HAP-1 (cell line): ENCODE data around the gene CDK6.

Experiments
- DNase-seq, 2 experiments: peaks; one replicate each; pipeline ENCODE4 v3.0.0-alpha.2; 2016 to 2020; ENCODE audit warnings: low spot score in 2 of 2
- H3K27me3 ChIP-seq: fragments of 250-450 bp; sonication (Bioruptor Pico); 2 replicates; pipeline ENCODE4 v1.5.1; 2020; ENCODE audit warnings: low read depth, mild to moderate bottlenecking, moderate library complexity
- H3K36me3 ChIP-seq: fragments of 250-450 bp; sonication (Bioruptor Pico); replicated peaks from 2 replicates; pipeline ENCODE4 v1.5.1; 2020; ENCODE audit warnings: mild to moderate bottlenecking
- H3K4me1 ChIP-seq: fragments of 250-450 bp; sonication (Bioruptor Pico); 2 replicates; pipeline ENCODE4 v1.5.1; 2020; ENCODE audit warnings: mild to moderate bottlenecking
- H3K4me3 ChIP-seq: fragments of 250-450 bp; sonication (Bioruptor Pico); 2 replicates; pipeline ENCODE4 v1.5.1; 2020; ENCODE audit warnings: mild to moderate bottlenecking, moderate library complexity
- H3K9me3 ChIP-seq: fragments of 250-450 bp; sonication (Bioruptor Pico); 2 replicates; pipeline ENCODE4 v1.5.1; 2020; ENCODE audit warnings: mild to moderate bottlenecking, moderate library complexity
- in situ Hi-C: fragments of 300-500 bp; cut with MboI; formaldehyde crosslinking; loops from 3 replicates; pipeline ENCODE4 v1.14.3; 2020; ENCODE audit warnings: low sequenced_read_pairs, inconsistent platforms, mixed read lengths

CDK6 gene

GRCh38 chr7:92655346-92655884, 181.0 kb downstream of the CDK6 start:
- in situ Hi-C loops, result no loop called here
- DNase-seq, result no peak
- H3K4me3 ChIP-seq, result no peak overlapping the region
- no peaks in the 10 kb centered on the region for H3K4me1 ChIP-seq
- H3K9me3 ChIP-seq, result no peaks in the 10 kb centered on the region
- H3K36me3 ChIP-seq, result no peaks in the 10 kb centered on the region
- no peaks in the 10 kb centered on the region for H3K27me3 ChIP-seq

GRCh38 chr7:92653136-92653535, 183.2 kb downstream of the CDK6 start:
- Histone ChIP-seq H3K4me3 (no peak overlapping the region), H3K9me3 (no peaks in the 10 kb centered on the region), H3K36me3 (no peaks in the 10 kb centered on the region), H3K4me1 (no peaks in the 10 kb centered on the region), H3K27me3 (no peaks in the 10 kb centered on the region)
- in situ Hi-C loops, result no loop called here
- no peak for DNase-seq

- no peak for DNase-seq
- Histone ChIP-seq H3K27me3 (no peaks in the 10 kb centered on the region), H3K36me3 (no peaks in the 10 kb centered on the region), H3K9me3 (no peaks in the 10 kb centered on the region), H3K4me1 (no peaks in the 10 kb centered on the region), H3K4me3 (no peak overlapping the region)
- in situ Hi-C loops, result no loop called here
Measured at GRCh38 chr7:92652536-92652935, 183.8 kb downstream of the CDK6 start.

GRCh38 chr7:92650391-92650790, 186.0 kb downstream of the CDK6 start:
- Histone ChIP-seq H3K9me3 (no peaks in the 10 kb centered on the region), H3K4me3 (no peak overlapping the region), H3K36me3 (no peaks in the 10 kb centered on the region), H3K4me1 (no peaks in the 10 kb centered on the region), H3K27me3 (no peaks in the 10 kb centered on the region)
- DNase-seq, result no peak
- in situ Hi-C loops, result no loop called here

- in situ Hi-C loops, result no loop called here
- DNase-seq, result no peak
- H3K36me3 ChIP-seq, result no peaks in the 10 kb centered on the region
- no peaks in the 10 kb centered on the region for H3K27me3 ChIP-seq
- H3K4me3 ChIP-seq, result no peak overlapping the region
- H3K9me3 ChIP-seq, result no peaks in the 10 kb centered on the region
- no peaks in the 10 kb centered on the region for H3K4me1 ChIP-seq
Measured at GRCh38 chr7:92648067-92648466, 188.3 kb downstream of the CDK6 start.

GRCh38 chr7:92647652-92648051, 188.7 kb downstream of the CDK6 start:
- no peak overlapping the region for H3K4me3 ChIP-seq
- H3K36me3 ChIP-seq, result no peaks in the 10 kb centered on the region
- H3K9me3 ChIP-seq, result no peaks in the 10 kb centered on the region
- no peaks in the 10 kb centered on the region for H3K27me3 ChIP-seq
- in situ Hi-C loops, result no loop called here
- no peaks in the 10 kb centered on the region for H3K4me1 ChIP-seq
- DNase-seq, result no peak

GRCh38 chr7:92647011-92647625, 189.3 kb downstream of the CDK6 start:
- Histone ChIP-seq H3K36me3 (no peaks in the 10 kb centered on the region), H3K27me3 (no peaks in the 10 kb centered on the region), H3K4me1 (no peaks in the 10 kb centered on the region), H3K4me3 (no peak overlapping the region), H3K9me3 (no peaks in the 10 kb centered on the region)
- in situ Hi-C loops, result no loop called here
- DNase-seq, result no peak

GRCh38 chr7:92645114-92646061, 191.0 kb downstream of the CDK6 start:
- H3K4me3 ChIP-seq, result no peak overlapping the region
- H3K36me3 ChIP-seq, result no peaks in the 10 kb centered on the region
- no peak for DNase-seq
- no peaks in the 10 kb centered on the region for H3K27me3 ChIP-seq
- H3K4me1 ChIP-seq, result no peaks in the 10 kb centered on the region
- no peaks in the 10 kb centered on the region for H3K9me3 ChIP-seq
- in situ Hi-C loops, result no loop called here

- in situ Hi-C loops, result no loop called here
- no peak overlapping the region for H3K4me3 ChIP-seq
- H3K27me3 ChIP-seq, result no peaks in the 10 kb centered on the region
- H3K36me3 ChIP-seq, result no peaks in the 10 kb centered on the region
- DNase-seq, result no peak
- no peaks in the 10 kb centered on the region for H3K9me3 ChIP-seq
- no peaks in the 10 kb centered on the region for H3K4me1 ChIP-seq
Measured at GRCh38 chr7:92644406-92645113, 191.8 kb downstream of the CDK6 start.

- no peaks in the 10 kb centered on the region for H3K9me3 ChIP-seq
- no peaks in the 10 kb centered on the region for H3K36me3 ChIP-seq
- in situ Hi-C loops, result no loop called here
- H3K4me3 ChIP-seq, result no peak overlapping the region
- H3K27me3 ChIP-seq, result no peaks in the 10 kb centered on the region
- DNase-seq, result no peak
- no peaks in the 10 kb centered on the region for H3K4me1 ChIP-seq
Measured at GRCh38 chr7:92643821-92644220, 192.6 kb downstream of the CDK6 start.

GRCh38 chr7:92641921-92642511, 194.4 kb downstream of the CDK6 start:
- Histone ChIP-seq H3K4me3 (no peak overlapping the region), H3K4me1 (no peaks in the 10 kb centered on the region)

GRCh38 chr7:92639966-92640365, 196.4 kb downstream of the CDK6 start:
- no peak for DNase-seq
- no peak overlapping the region for H3K4me3 ChIP-seq
- no peaks in the 10 kb centered on the region for H3K27me3 ChIP-seq
- H3K36me3 ChIP-seq, result no peaks in the 10 kb centered on the region
- peaks cover under 1% of the 10 kb centered on the region; the same call in 1 of the 2 replicates for H3K4me1 ChIP-seq
- no peaks in the 10 kb centered on the region for H3K9me3 ChIP-seq
- in situ Hi-C loops, result no loop called here

More at GRCh38 chr7:92641921-92642511, 194.4 kb downstream of the CDK6 start:
- in situ Hi-C loops, result no loop called here
- no peaks in the 10 kb centered on the region for H3K9me3 ChIP-seq
- H3K36me3 ChIP-seq, result no peaks in the 10 kb centered on the region
- no peaks in the 10 kb centered on the region for H3K27me3 ChIP-seq
- no peak for DNase-seq

- in situ Hi-C loops, result no loop called here
- peaks cover 3% of the 10 kb centered on the region; the same call in 1 of the 2 replicates for H3K4me1 ChIP-seq
- no peaks in the 10 kb centered on the region for H3K36me3 ChIP-seq
- H3K4me3 ChIP-seq, result no peak overlapping the region
- no peaks in the 10 kb centered on the region for H3K27me3 ChIP-seq
- H3K9me3 ChIP-seq, result no peaks in the 10 kb centered on the region
- no peak for DNase-seq
Measured at GRCh38 chr7:92639213-92639896, 197.0 kb downstream of the CDK6 start.
